ENCODE measurements around the gene IFNK.
A peak's percentile ranks its signal among the peaks of the same experiment; 100 is the strongest.

Gene IFNK

GRCh38 chr9:27511771-27512170 is 12.3 kb upstream of the IFNK start:
- DNase-seq (ENCODE audit: low spot score): no peak

GRCh38 chr9:27514551-27514950 is 9.5 kb upstream of the IFNK start:
- no peak for DNase-seq (ENCODE audit: low spot score)

GRCh38 chr9:27518006-27518405 is 6.1 kb upstream of the IFNK start:
- DNase-seq (ENCODE audit: low spot score): no peak

- DNase-seq (ENCODE audit: low spot score): no peak
Measured at GRCh38 chr9:27518809-27519208, 5.3 kb upstream of the IFNK start.

- DNase-seq (ENCODE audit: low spot score): no peak
Measured at GRCh38 chr9:27519466-27520465, 4.3 kb upstream of the IFNK start.

- no peak for DNase-seq (ENCODE audit: low spot score)
Measured at GRCh38 chr9:27520986-27521385, 3.1 kb upstream of the IFNK start.

- DNase-seq (ENCODE audit: low spot score): no peak
Measured at GRCh38 chr9:27523141-27523540, 949 bp upstream of the IFNK start.

GRCh38 chr9:27527702-27528075 is 3.6 kb downstream of the IFNK start:
- DNase-seq (ENCODE audit: low spot score): peak; percentile 60

GRCh38 chr9:27528076-27528885 is 4.2 kb downstream of the IFNK start:
- peak; percentile 68 for DNase-seq (ENCODE audit: low spot score)

- DNase-seq (ENCODE audit: low spot score): peak; percentile 43
Measured at GRCh38 chr9:27528886-27529315, 4.8 kb downstream of the IFNK start.

GRCh38 chr9:27529316-27530278 is 5.5 kb downstream of the IFNK start, which contains the start of gene MOB3B:
Gene MOB3B, minus strand, starts transcription at chr9:27529814. Its CDS starts 74,264 bp downstream, at chr9:27455550.
- peak; percentile 78 for DNase-seq (ENCODE audit: low spot score)

- DNase-seq (ENCODE audit: low spot score): peak; percentile 56
Measured at GRCh38 chr9:27530915-27531755, 7.0 kb downstream of the IFNK start.

GRCh38 chr9:27532046-27532445 is 8.0 kb downstream of the IFNK start:
- DNase-seq (ENCODE audit: low spot score): peak; percentile 57

- DNase-seq (ENCODE audit: low spot score): no peak
Measured at GRCh38 chr9:27533311-27533710, 9.2 kb downstream of the IFNK start.

- peak; percentile 80 for DNase-seq (ENCODE audit: low spot score)
Measured at GRCh38 chr9:27534131-27534530, 10.0 kb downstream of the IFNK start.

- DNase-seq (ENCODE audit: low spot score): peak; percentile 27
Measured at GRCh38 chr9:27534658-27535209, 10.6 kb downstream of the IFNK start.

GRCh38 chr9:27535701-27536118 is 11.6 kb downstream of the IFNK start:
- DNase-seq (ENCODE audit: low spot score): peak; percentile 96

GRCh38 chr9:27536168-27536567 is 12.1 kb downstream of the IFNK start:
- no peak for DNase-seq (ENCODE audit: low spot score)

GRCh38 chr9:27537027-27537435 is 12.9 kb downstream of the IFNK start:
- peak; percentile 39 for DNase-seq (ENCODE audit: low spot score)

GRCh38 chr9:27537756-27538155 is 13.7 kb downstream of the IFNK start:
- DNase-seq (ENCODE audit: low spot score): no peak

All from pons (tissue), 1 donor.